GM10847 (cell line): ENCODE results near the gene RILP.
A peak's percentile ranks its signal among the peaks of the same experiment; 100 is the strongest.

ENCODE experiments used
- POLR2A ChIP-seq: IDR thresholded peaks from 2 replicates; pipeline ENCODE4 v1.6.1; 2011; ENCODE audit not compliant: insufficient read length; ENCODE audit errors: extremely low read depth

RILP gene

GRCh38 chr17:1650731-1651558 lies 1.3 kb upstream of the RILP start:
- no peak for TF ChIP-seq POLR2A

GRCh38 chr17:1648963-1649843 lies 463 bp downstream of the RILP start:
- no peak for TF ChIP-seq POLR2A

- TF ChIP-seq POLR2A = no peak
These were observed 1.3 kb downstream of the RILP start for GRCh38 chr17:1648173-1648962.

GRCh38 chr17:1647802-1648171 lies 1.9 kb downstream of the RILP start:
- TF ChIP-seq POLR2A = no peak

- TF ChIP-seq POLR2A = no peak
These were observed 3.3 kb downstream of the RILP start for GRCh38 chr17:1646199-1646875.

GRCh38 chr17:1645207-1646171 lies 4.2 kb downstream of the RILP start, which contains the start of gene SCARF1:
TSS of gene SCARF1 (minus strand) at chr17:1645732. CDS start at chr17:1645697, 35 bp downstream.
- TF ChIP-seq POLR2A = no peak

GRCh38 chr17:1644493-1645206 lies 5.0 kb downstream of the RILP start:
- peak; percentile 18 for TF ChIP-seq POLR2A

GRCh38 chr17:1643999-1644492 lies 5.6 kb downstream of the RILP start:
- no peak for TF ChIP-seq POLR2A

GRCh38 chr17:1643293-1643998 lies 6.2 kb downstream of the RILP start:
- TF ChIP-seq POLR2A = no peak

GRCh38 chr17:1641065-1641403 lies 8.6 kb downstream of the RILP start:
- TF ChIP-seq POLR2A = no peak

- no peak for TF ChIP-seq POLR2A
These were observed 9.2 kb downstream of the RILP start for GRCh38 chr17:1640329-1641064.

GRCh38 chr17:1639549-1640180 lies 10.0 kb downstream of the RILP start:
- TF ChIP-seq POLR2A = no peak
